ENCODE measurements around the gene NPFF.
"Not testable (repeated sequence)": the region's sequence is repeated elsewhere in the genome, so short reads cannot be mapped to it uniquely, and the experiment has no call there.

NPFF gene

GRCh38 chr12:53506881-53507602, at the start of gene NPFF:
TSS of gene NPFF (minus strand) at chr12:53507484. CDS start at chr12:53507474, 10 bp downstream.
- no peaks in the 10 kb centered on the region for H3K9me3 ChIP-seq (ENCODE audit: control insufficient read depth, low read length)
- peaks cover 12% of the 10 kb centered on the region for H3K4me1 ChIP-seq (ENCODE audit: control insufficient read depth, insufficient read depth, low read length)
- H3K9ac ChIP-seq (ENCODE audit: low read length), result no peak within 1 kb of the TSS
- no peaks in the 10 kb centered on the region for H3K36me3 ChIP-seq (ENCODE audit: control insufficient read depth, insufficient read depth, low read length)
- no peak within 1 kb of the TSS for H3K4me3 ChIP-seq (ENCODE audit: low read length)
- no peaks in the 10 kb centered on the region for H3K27me3 ChIP-seq (ENCODE audit: control insufficient read depth, insufficient read depth, low read length)

- Histone ChIP-seq H3K9me3 (ENCODE audit: control insufficient read depth, low read length) (no peaks in the 10 kb centered on the region), H3K4me3 (ENCODE audit: low read length) (no peak overlapping the region), H3K4me1 (ENCODE audit: control insufficient read depth, insufficient read depth, low read length) (no peaks in the 10 kb centered on the region), H3K9ac (ENCODE audit: low read length) (no peak overlapping the region), H3K36me3 (ENCODE audit: control insufficient read depth, insufficient read depth, low read length) (no peaks in the 10 kb centered on the region), H3K27me3 (ENCODE audit: control insufficient read depth, insufficient read depth, low read length) (no peaks in the 10 kb centered on the region)
These were observed 45.4 kb upstream of the NPFF start for GRCh38 chr12:53552361-53553327.

- Histone ChIP-seq H3K36me3 (ENCODE audit: control insufficient read depth, insufficient read depth, low read length) (no peaks in the 10 kb centered on the region), H3K4me3 (ENCODE audit: low read length) (no peak overlapping the region), H3K4me1 (ENCODE audit: control insufficient read depth, insufficient read depth, low read length) (no peaks in the 10 kb centered on the region), H3K9me3 (ENCODE audit: control insufficient read depth, low read length) (no peaks in the 10 kb centered on the region), H3K27me3 (ENCODE audit: control insufficient read depth, insufficient read depth, low read length) (no peaks in the 10 kb centered on the region), H3K9ac (ENCODE audit: low read length) (no peak overlapping the region)
These were observed 44.6 kb upstream of the NPFF start for GRCh38 chr12:53551889-53552291.

GRCh38 chr12:53550595-53550994, 43.3 kb upstream of the NPFF start:
- Histone ChIP-seq H3K9ac (ENCODE audit: low read length) (no peak overlapping the region), H3K27me3 (ENCODE audit: control insufficient read depth, insufficient read depth, low read length) (no peaks in the 10 kb centered on the region), H3K9me3 (ENCODE audit: control insufficient read depth, low read length) (no peaks in the 10 kb centered on the region), H3K4me1 (ENCODE audit: control insufficient read depth, insufficient read depth, low read length) (no peaks in the 10 kb centered on the region), H3K36me3 (ENCODE audit: control insufficient read depth, insufficient read depth, low read length) (no peaks in the 10 kb centered on the region), H3K4me3 (ENCODE audit: low read length) (no peak overlapping the region)

GRCh38 chr12:53550131-53550530, 42.8 kb upstream of the NPFF start:
- not testable (repeated sequence) for H3K9ac ChIP-seq (ENCODE audit: low read length); H3K27me3 ChIP-seq (ENCODE audit: control insufficient read depth, insufficient read depth, low read length); H3K36me3 ChIP-seq (ENCODE audit: control insufficient read depth, insufficient read depth, low read length); H3K4me1 ChIP-seq (ENCODE audit: control insufficient read depth, insufficient read depth, low read length); H3K4me3 ChIP-seq (ENCODE audit: low read length); H3K9me3 ChIP-seq (ENCODE audit: control insufficient read depth, low read length)

GRCh38 chr12:53548354-53548753, 41.1 kb upstream of the NPFF start:
- not testable (repeated sequence) for H3K4me3 ChIP-seq (ENCODE audit: low read length); H3K27me3 ChIP-seq (ENCODE audit: control insufficient read depth, insufficient read depth, low read length); H3K36me3 ChIP-seq (ENCODE audit: control insufficient read depth, insufficient read depth, low read length); H3K4me1 ChIP-seq (ENCODE audit: control insufficient read depth, insufficient read depth, low read length); H3K9ac ChIP-seq (ENCODE audit: low read length); H3K9me3 ChIP-seq (ENCODE audit: control insufficient read depth, low read length)

GRCh38 chr12:53543539-53543938, 36.3 kb upstream of the NPFF start:
- H3K9me3 ChIP-seq (ENCODE audit: control insufficient read depth, low read length), result no peaks in the 10 kb centered on the region
- H3K4me3 ChIP-seq (ENCODE audit: low read length), result no peak overlapping the region
- peaks cover 7% of the 10 kb centered on the region for H3K4me1 ChIP-seq (ENCODE audit: control insufficient read depth, insufficient read depth, low read length)
- H3K27me3 ChIP-seq (ENCODE audit: control insufficient read depth, insufficient read depth, low read length), result no peaks in the 10 kb centered on the region
- H3K36me3 ChIP-seq (ENCODE audit: control insufficient read depth, insufficient read depth, low read length), result peaks cover 3% of the 10 kb centered on the region
- H3K9ac ChIP-seq (ENCODE audit: low read length), result no peak overlapping the region

GRCh38 chr12:53539526-53539925, 32.2 kb upstream of the NPFF start:
- Histone ChIP-seq H3K9ac (ENCODE audit: low read length) (no peak overlapping the region), H3K36me3 (ENCODE audit: control insufficient read depth, insufficient read depth, low read length) (peaks cover 3% of the 10 kb centered on the region), H3K4me3 (ENCODE audit: low read length) (no peak overlapping the region), H3K9me3 (ENCODE audit: control insufficient read depth, low read length) (no peaks in the 10 kb centered on the region), H3K27me3 (ENCODE audit: control insufficient read depth, insufficient read depth, low read length) (no peaks in the 10 kb centered on the region), H3K4me1 (ENCODE audit: control insufficient read depth, insufficient read depth, low read length) (peaks cover 12% of the 10 kb centered on the region)

GRCh38 chr12:53538209-53538689, 31.0 kb upstream of the NPFF start:
- H3K4me3 ChIP-seq (ENCODE audit: low read length), result no peak overlapping the region
- no peak overlapping the region for H3K9ac ChIP-seq (ENCODE audit: low read length)
- H3K36me3 ChIP-seq (ENCODE audit: control insufficient read depth, insufficient read depth, low read length), result peaks cover 3% of the 10 kb centered on the region

GRCh38 chr12:53536962-53537361, 29.7 kb upstream of the NPFF start:
- peaks cover 6% of the 10 kb centered on the region for H3K36me3 ChIP-seq (ENCODE audit: control insufficient read depth, insufficient read depth, low read length)
- no peaks in the 10 kb centered on the region for H3K9me3 ChIP-seq (ENCODE audit: control insufficient read depth, low read length)
- H3K4me3 ChIP-seq (ENCODE audit: low read length), result no peak overlapping the region
- H3K4me1 ChIP-seq (ENCODE audit: control insufficient read depth, insufficient read depth, low read length), result peaks cover 12% of the 10 kb centered on the region
- no peak overlapping the region for H3K9ac ChIP-seq (ENCODE audit: low read length)
- no peaks in the 10 kb centered on the region for H3K27me3 ChIP-seq (ENCODE audit: control insufficient read depth, insufficient read depth, low read length)

More at GRCh38 chr12:53538209-53538689, 31.0 kb upstream of the NPFF start:
- H3K27me3 ChIP-seq (ENCODE audit: control insufficient read depth, insufficient read depth, low read length), result no peaks in the 10 kb centered on the region
- H3K9me3 ChIP-seq (ENCODE audit: control insufficient read depth, low read length), result no peaks in the 10 kb centered on the region
- peaks cover 12% of the 10 kb centered on the region for H3K4me1 ChIP-seq (ENCODE audit: control insufficient read depth, insufficient read depth, low read length)

- H3K4me3 ChIP-seq (ENCODE audit: low read length), result no peak overlapping the region
- H3K9ac ChIP-seq (ENCODE audit: low read length), result no peak overlapping the region
These were observed 26.2 kb upstream of the NPFF start for GRCh38 chr12:53533471-53533870.

More at GRCh38 chr12:53533471-53533870, 26.2 kb upstream of the NPFF start:
- Histone ChIP-seq H3K4me1 (ENCODE audit: control insufficient read depth, insufficient read depth, low read length) (peaks cover 4% of the 10 kb centered on the region), H3K27me3 (ENCODE audit: control insufficient read depth, insufficient read depth, low read length) (no peaks in the 10 kb centered on the region), H3K36me3 (ENCODE audit: control insufficient read depth, insufficient read depth, low read length) (peaks cover 11% of the 10 kb centered on the region), H3K9me3 (ENCODE audit: control insufficient read depth, low read length) (no peaks in the 10 kb centered on the region)
